Esophagus squamous epithelium (tissue), 5 donors: ENCODE results near the gene PRR14L. TPM values are rescaled to one million over a fixed set of nuclear protein-coding genes. Genes with fewer than 3 reads are reported as not detected.
"Not testable (repeated sequence)": the region's sequence is repeated elsewhere in the genome, so short reads cannot be mapped to it uniquely, and the experiment has no call there.

Experiments
- DNase-seq: peaks from one replicate; lab custom pipeline; 2025; lab: John Stamatoyannopoulos, UW
- H3K27ac ChIP-seq, 4 donors: fragments of 200-600 bp; sonication (generic); one replicate each; pipeline ENCODE4 v1.5.1; 2016 to 2019; ENCODE audit warnings: mild to moderate bottlenecking in 1 of 4
- H3K27me3 ChIP-seq, 4 donors: fragments of 200-600 bp; sonication (generic); 1 replicate in 3 of 4; 2 replicates in 1 of 4; pipeline versions ENCODE4 v1.5.1 to v1.6.0; 2017 to 2021; ENCODE audit warnings: antibody characterized with exemption in 1 of 4
- H3K36me3 ChIP-seq, 3 donors: fragments of 200-600 bp; sonication (generic); one replicate each; pipeline ENCODE4 v1.5.1; 2016 to 2019
- H3K4me1 ChIP-seq, 3 donors: fragments of 200-600 bp; sonication (generic); one replicate each; pipeline ENCODE4 v1.5.1; 2017 to 2019
- H3K4me3 ChIP-seq, 4 donors: fragments of 200-600 bp; sonication (generic); 1 replicate in 3 of 4; 2 replicates in 1 of 4; pipeline ENCODE4 v1.5.1; 2016 to 2019; ENCODE audit warnings: mild to moderate bottlenecking in 2 of 4, moderate library complexity in 1 of 4
- H3K9me3 ChIP-seq, 3 donors: fragments of 200-600 bp; sonication (generic); one replicate each; pipeline ENCODE4 v1.5.1; 2016 to 2019
- POLR2A ChIP-seq, 4 donors: fragments of 450-650 bp; IDR thresholded peaks; one replicate each; pipeline ENCODE4 v1.6.1; 2017; ENCODE audit warnings: antibody characterized with exemption in 4 of 4, mild to moderate bottlenecking in 4 of 4, moderate library complexity in 3 of 4
- WGBS, 2 donors: methylation state at CpG; one replicate each; pipeline ENCODE4 v1.1.5; 2018; 5-methylcytosine and 5-hydroxymethylcytosine counted together
- intact Hi-C: fragments of 100-400 bp; cut with DNase I; formaldehyde crosslinking; loops from one replicate; pipeline ENCODE4 v1.15.0; 2022
- total RNA-seq, 4 donors: library from RNA; depleted of rRNA; stranded (reverse); fragments of >200 nt; gene quantifications; one replicate each; pipeline ENCODE4 v1.1.0, GENCODE V29; 2016
- TF ChIP-seq, protein P1 (sequence below), 6 experiments: fragments of 450-650 bp in 4 of 6; fragments of 200-600 bp in 2 of 6; sonication (generic) in 2 of 6; IDR thresholded peaks; one replicate each; pipeline ENCODE4 v1.5.1; 2016 to 2019; ENCODE audit warnings: antibody characterized with exemption in 6 of 6, mild to moderate bottlenecking in 4 of 6, moderate library complexity in 4 of 6
- donor health status: DM: yes; HTN: yes; CAD: no.

PRR14L gene
- total RNA-seq, 4 donors from 2014 or later = 17.2 to 30.5 (median 25.7) TPM

DNA sequence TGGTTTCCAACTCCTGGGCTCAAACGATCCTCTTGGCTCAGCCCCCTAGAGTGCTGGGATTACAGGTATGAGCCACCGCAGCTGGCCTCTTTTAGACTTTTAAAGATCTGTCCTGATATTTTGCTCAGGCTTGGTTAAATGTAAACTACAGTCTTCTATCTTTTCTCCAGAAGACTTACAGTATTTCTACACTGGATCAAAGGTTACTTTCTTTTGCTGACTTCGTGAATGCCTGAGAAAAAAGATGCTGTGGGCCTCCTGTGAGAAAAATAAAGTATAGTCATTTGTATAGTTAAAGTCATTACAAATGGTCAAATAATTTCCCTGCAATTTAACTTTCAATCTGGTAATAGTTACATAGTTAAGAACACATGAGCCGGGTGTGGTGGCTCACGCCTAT is 23.5 kb upstream of the PRR14L start:
- H3K27me3 ChIP-seq = no peaks in the 10 kb centered on the region
- TF ChIP-seq POLR2A (IDR thresholded peaks at IDR 0.05) = no peak
- TF ChIP-seq, protein P1, sequence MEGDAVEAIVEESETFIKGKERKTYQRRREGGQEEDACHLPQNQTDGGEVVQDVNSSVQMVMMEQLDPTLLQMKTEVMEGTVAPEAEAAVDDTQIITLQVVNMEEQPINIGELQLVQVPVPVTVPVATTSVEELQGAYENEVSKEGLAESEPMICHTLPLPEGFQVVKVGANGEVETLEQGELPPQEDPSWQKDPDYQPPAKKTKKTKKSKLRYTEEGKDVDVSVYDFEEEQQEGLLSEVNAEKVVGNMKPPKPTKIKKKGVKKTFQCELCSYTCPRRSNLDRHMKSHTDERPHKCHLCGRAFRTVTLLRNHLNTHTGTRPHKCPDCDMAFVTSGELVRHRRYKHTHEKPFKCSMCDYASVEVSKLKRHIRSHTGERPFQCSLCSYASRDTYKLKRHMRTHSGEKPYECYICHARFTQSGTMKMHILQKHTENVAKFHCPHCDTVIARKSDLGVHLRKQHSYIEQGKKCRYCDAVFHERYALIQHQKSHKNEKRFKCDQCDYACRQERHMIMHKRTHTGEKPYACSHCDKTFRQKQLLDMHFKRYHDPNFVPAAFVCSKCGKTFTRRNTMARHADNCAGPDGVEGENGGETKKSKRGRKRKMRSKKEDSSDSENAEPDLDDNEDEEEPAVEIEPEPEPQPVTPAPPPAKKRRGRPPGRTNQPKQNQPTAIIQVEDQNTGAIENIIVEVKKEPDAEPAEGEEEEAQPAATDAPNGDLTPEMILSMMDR (IDR thresholded peaks at IDR 0.05) = no peak
- intact Hi-C loops = no loop called here
- no peaks in the 10 kb centered on the region for H3K9me3 ChIP-seq
- no peak for DNase-seq
- no peak overlapping the region for H3K4me3 ChIP-seq
- H3K36me3 ChIP-seq = peaks cover 0 to 98% (median 9%) of the 10 kb centered on the region in 3 donors
- peak overlapping the region in 1 of 4 donors; percentile 1 for H3K27ac ChIP-seq
- 77 to 79% methylated on average over 5 of the region's 5 CpGs for WGBS, 2 donors
- peaks cover 0 to 38% (median 5%) of the 10 kb centered on the region in 3 donors for H3K4me1 ChIP-seq

DNA sequence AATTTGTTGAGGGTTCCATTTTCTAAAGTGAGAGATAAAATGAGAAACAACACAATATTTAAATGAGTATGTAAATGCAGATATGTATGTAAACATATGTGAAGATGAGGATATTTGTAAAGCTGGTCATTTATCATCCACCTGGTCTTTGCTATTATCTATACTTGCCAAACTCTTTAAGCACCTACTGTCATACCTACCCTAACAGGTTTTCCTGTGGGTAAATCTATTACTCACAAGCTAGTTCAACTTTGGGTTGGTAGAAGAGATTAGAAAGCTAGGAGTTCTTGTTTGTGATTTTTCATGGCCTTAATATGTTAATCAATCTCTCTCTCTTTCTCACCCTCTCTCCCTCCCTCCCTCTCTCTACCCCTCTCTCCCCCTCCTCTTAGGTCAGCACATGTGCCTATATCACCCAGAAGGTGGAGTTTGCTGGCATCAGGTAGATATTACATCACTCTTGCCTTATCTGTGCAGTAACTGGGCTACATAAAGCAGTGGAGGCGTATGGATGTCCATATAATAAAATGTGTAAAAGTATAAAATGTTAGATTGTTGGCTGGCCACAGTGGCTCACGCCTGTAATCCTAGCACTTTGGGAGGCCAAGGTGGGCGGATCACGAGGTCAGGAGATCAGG is 18.6 kb upstream of the PRR14L start:
- peaks cover 9 to 97% (median 16%) of the 10 kb centered on the region in 3 donors for H3K36me3 ChIP-seq
- no peak for TF ChIP-seq POLR2A (IDR thresholded peaks at IDR 0.05)
- TF ChIP-seq, protein P1 (IDR thresholded peaks at IDR 0.05) = no peak
- H3K9me3 ChIP-seq = no peaks in the 10 kb centered on the region
- peak overlapping the region in 3 of 4 donors; percentile 39 to 68 (median 58) for H3K27ac ChIP-seq
- no peaks in the 10 kb centered on the region for H3K27me3 ChIP-seq
- intact Hi-C loops = no loop called here
- no peak for DNase-seq
- whole genome bisulfite sequencing, 2 donors = 89 to 91% methylated on average over 4 of the region's 4 CpGs
- no peak overlapping the region for H3K4me3 ChIP-seq
- H3K4me1 ChIP-seq = peaks cover 0 to 10% (median 0%) of the 10 kb centered on the region in 3 donors

DNA sequence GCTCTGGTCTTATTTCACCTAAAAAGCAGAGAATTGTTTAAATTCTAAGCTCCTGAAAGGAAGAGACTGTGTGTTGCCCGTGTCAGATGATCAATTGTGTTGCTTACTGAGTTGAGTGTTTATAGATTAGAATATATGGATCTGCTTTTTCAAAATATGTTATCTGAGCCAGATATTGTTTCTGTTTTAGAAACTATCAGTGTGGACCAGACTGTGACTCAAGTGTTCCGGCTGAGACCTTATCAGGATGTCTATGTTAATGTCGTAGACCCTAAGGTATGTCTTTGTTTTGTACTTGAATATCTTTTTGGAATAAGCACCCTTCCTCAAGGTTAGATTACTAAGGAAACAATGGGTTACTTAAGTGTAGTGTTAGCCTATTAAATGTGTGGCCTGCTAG is 14.9 kb upstream of the PRR14L start:
- peaks cover 9 to 99% (median 16%) of the 10 kb centered on the region in 3 donors for H3K36me3 ChIP-seq
- DNase-seq = no peak
- 92 to 98% methylated on average over 3 of the region's 3 CpGs for WGBS, 2 donors

DNA sequence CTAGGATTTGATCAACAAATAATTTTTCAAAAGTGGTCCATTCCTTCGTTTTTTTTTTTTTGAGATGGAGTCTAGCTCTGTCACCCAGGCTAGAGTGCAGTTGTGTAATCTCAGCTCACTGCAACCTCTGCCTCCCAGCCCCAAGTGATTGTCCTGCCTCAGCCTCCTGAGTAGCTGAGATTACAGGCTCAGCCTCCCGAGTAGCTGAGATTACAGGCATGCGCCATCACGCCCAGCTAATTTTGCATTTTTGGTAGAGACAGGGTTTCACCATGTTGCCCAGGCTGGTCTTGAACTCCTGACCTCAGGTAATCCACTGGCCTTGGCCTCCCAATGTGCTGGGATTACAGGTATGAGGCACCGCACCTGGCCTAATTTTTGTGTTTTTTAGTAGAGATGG is 8.9 kb upstream of the PRR14L start:
- H3K9me3 ChIP-seq, DNase-seq, H3K27me3 ChIP-seq, H3K27ac ChIP-seq, intact Hi-C loops, H3K4me3 ChIP-seq: not testable (repeated sequence)
- Histone ChIP-seq H3K36me3 (peaks cover 0 to 64% (median 0%) of the 10 kb centered on the region in 3 donors), H3K4me1 (peaks cover 7 to 15% (median 8%) of the 10 kb centered on the region in 3 donors)
- 76 to 79% methylated on average over 5 of the region's 5 CpGs for WGBS, 2 donors

More for the DNA sequence above, 14.9 kb upstream of the PRR14L start:
- intact Hi-C loops = no loop called here
- no peaks in the 10 kb centered on the region for H3K27me3 ChIP-seq
- peaks cover 0 to 5% (median 0%) of the 10 kb centered on the region in 3 donors for H3K4me1 ChIP-seq
- no peak overlapping the region for H3K4me3 ChIP-seq
- TF ChIP-seq POLR2A (IDR thresholded peaks at IDR 0.05) = no peak
- TF ChIP-seq, protein P1 (IDR thresholded peaks at IDR 0.05) = no peak
- H3K9me3 ChIP-seq = no peaks in the 10 kb centered on the region
- no peak overlapping the region for H3K27ac ChIP-seq

DNA sequence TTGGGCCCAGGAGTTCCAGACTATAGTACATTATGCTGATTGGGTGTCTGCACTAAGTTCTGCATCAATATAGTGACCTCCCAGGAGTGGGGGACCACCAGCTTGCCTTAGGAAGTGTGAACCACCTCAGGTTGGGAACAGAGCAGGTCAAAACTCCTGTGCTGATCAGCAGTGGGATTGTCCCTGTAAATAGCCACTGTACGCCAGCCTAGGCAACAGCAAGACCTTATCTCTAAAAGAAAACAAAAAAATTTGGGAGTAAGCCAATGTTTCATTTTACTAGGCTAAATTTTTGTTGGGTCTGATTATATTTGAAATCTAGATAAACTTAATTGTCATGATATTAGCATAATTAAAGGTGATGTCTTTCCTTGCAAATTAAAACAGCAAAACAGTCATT is 7.3 kb upstream of the PRR14L start:
- DNase-seq = no peak
- intact Hi-C loops = no loop called here
- Histone ChIP-seq H3K27ac (no peak overlapping the region), H3K4me1 (peaks cover 12 to 28% (median 19%) of the 10 kb centered on the region in 3 donors), H3K4me3 (no peak overlapping the region), H3K36me3 (peaks cover 0 to 48% (median 0%) of the 10 kb centered on the region in 3 donors), H3K9me3 (no peaks in the 10 kb centered on the region), H3K27me3 (no peaks in the 10 kb centered on the region)
- 81 to 100% methylated on average over 1 of the region's 1 CpG for WGBS, 2 donors
- TF ChIP-seq POLR2A (IDR thresholded peaks at IDR 0.05) = no peak
- TF ChIP-seq, protein P1 (IDR thresholded peaks at IDR 0.05) = no peak
